ENCODE results near the gene TDG. TPM values are rescaled to one million over a fixed set of nuclear protein-coding genes. Genes with fewer than 3 reads are reported as not detected.

The TDG gene
- total RNA-seq, 1 experiment from 2014 or later = 33.0 TPM

- CTCF ChIA-PET = interaction anchor here (1.3 kb wide), 1 partner anchor 343 kb away, joined by 5 read pairs; no protein-coding TSS in a partner anchor
- TF ChIP-seq GABPB1 (CRISPR knock-in tag; IDR thresholded peaks at IDR 0.05) (no peak), CBFB (CRISPR knock-in tag; IDR thresholded peaks at IDR 0.05; ENCODE audit: low read depth) (no peak), ZNF416 (CRISPR knock-in tag; IDR thresholded peaks at IDR 0.05) (no peak), NR1H2 (CRISPR knock-in tag; IDR thresholded peaks at IDR 0.05) (no peak), HMGA2 (CRISPR knock-in tag; IDR thresholded peaks at IDR 0.05) (no peak), ZNF532 (CRISPR knock-in tag; IDR thresholded peaks at IDR 0.05; ENCODE audit: borderline replicate concordance) (no peak), MYBL2 (CRISPR knock-in tag; IDR thresholded peaks at IDR 0.05) (no peak), FOXK1 (CRISPR knock-in tag; IDR thresholded peaks at IDR 0.05) (no peak), OVOL2 (CRISPR knock-in tag; IDR thresholded peaks at IDR 0.05; ENCODE audit: borderline replicate concordance) (no peak)
- TF ChIP-seq, protein P1, sequence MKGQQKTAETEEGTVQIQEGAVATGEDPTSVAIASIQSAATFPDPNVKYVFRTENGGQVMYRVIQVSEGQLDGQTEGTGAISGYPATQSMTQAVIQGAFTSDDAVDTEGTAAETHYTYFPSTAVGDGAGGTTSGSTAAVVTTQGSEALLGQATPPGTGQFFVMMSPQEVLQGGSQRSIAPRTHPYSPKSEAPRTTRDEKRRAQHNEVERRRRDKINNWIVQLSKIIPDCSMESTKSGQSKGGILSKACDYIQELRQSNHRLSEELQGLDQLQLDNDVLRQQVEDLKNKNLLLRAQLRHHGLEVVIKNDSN (CRISPR knock-in tag; IDR thresholded peaks at IDR 0.05) = no peak
- TF ChIP-seq, protein P2, sequence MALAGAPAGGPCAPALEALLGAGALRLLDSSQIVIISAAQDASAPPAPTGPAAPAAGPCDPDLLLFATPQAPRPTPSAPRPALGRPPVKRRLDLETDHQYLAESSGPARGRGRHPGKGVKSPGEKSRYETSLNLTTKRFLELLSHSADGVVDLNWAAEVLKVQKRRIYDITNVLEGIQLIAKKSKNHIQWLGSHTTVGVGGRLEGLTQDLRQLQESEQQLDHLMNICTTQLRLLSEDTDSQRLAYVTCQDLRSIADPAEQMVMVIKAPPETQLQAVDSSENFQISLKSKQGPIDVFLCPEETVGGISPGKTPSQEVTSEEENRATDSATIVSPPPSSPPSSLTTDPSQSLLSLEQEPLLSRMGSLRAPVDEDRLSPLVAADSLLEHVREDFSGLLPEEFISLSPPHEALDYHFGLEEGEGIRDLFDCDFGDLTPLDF (CRISPR knock-in tag; IDR thresholded peaks at IDR 0.05) = no peak
Measured at GRCh38 chr12:103917873-103918272, 47.8 kb upstream of the TDG start.

DNA sequence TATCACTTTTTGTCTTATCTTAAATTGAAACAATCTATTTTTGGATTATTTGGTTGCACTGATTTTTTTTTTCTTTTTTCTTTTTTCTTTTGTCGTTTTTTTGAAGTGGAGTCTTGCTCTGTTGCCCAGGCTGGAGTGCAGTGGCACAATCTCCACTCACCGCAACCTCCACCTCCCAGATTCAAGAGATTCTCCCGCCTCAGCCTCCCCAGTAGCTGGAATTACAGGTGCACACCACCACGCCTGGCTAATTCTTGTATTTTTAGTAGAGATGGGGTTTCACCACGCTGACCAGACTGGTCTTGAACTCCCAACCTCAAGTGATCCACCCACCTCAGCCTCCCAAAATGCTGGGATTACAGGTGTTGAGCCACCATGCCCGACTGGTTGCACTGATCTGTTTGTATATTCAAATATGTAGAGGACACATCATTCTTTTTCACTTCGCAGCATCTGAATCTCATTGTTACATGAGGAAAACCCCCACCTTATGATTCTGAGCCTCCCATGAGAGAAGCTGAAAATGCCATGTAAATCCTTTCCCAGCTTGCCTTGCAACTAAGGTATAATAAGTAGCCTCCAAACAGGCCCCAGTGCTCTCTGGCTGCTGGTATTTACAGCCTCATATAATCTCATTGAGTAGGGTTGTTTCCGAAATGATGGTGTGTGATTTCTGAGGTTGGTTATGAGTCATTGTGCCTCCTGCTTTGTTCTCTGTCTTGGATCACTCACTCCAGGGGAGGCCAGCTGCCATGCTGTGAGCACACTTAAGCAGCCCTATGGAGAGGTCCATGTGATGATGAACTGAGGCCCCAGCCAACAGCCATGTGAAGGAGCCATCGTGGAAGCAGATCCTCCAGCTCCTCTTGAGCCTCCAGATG is 40.7 kb upstream of the TDG start:
- CTCF ChIA-PET = no interaction called here
- Mint-ChIP-seq H3K4me1 (peaks cover 7% of the 10 kb centered on the region), H3K27me3 (ENCODE audit: low read depth) (no peaks in the 10 kb centered on the region), H3K36me3 (no peaks in the 10 kb centered on the region), H3K27ac (no peak overlapping the region), H3K4me3 (no peak overlapping the region), H3K9me3 (no peaks in the 10 kb centered on the region)
- DNase-seq (ENCODE audit: low spot score) (no peak), ATAC-seq (no peak)
- POLR2A ChIA-PET = no interaction called here
- no peak for TF ChIP-seq GTF2I (CRISPR knock-in tag; conservative IDR thresholded peaks at IDR 0.05)
- TF ChIP-seq SP1 (CRISPR knock-in tag; conservative IDR thresholded peaks at IDR 0.05) = no peak
- TF ChIP-seq PRRX2 (CRISPR knock-in tag; IDR thresholded peaks at IDR 0.05) = no peak
- TF ChIP-seq RORB (CRISPR knock-in tag; IDR thresholded peaks at IDR 0.05) = no peak
- TF ChIP-seq, protein P3, sequence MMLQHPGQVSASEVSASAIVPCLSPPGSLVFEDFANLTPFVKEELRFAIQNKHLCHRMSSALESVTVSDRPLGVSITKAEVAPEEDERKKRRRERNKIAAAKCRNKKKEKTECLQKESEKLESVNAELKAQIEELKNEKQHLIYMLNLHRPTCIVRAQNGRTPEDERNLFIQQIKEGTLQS (CRISPR knock-in tag; conservative IDR thresholded peaks at IDR 0.05) = no peak
- TF ChIP-seq ZNF317 (CRISPR knock-in tag; IDR thresholded peaks at IDR 0.05; ENCODE audit: borderline replicate concordance, low read depth) = no peak
- TF ChIP-seq, protein P4, sequence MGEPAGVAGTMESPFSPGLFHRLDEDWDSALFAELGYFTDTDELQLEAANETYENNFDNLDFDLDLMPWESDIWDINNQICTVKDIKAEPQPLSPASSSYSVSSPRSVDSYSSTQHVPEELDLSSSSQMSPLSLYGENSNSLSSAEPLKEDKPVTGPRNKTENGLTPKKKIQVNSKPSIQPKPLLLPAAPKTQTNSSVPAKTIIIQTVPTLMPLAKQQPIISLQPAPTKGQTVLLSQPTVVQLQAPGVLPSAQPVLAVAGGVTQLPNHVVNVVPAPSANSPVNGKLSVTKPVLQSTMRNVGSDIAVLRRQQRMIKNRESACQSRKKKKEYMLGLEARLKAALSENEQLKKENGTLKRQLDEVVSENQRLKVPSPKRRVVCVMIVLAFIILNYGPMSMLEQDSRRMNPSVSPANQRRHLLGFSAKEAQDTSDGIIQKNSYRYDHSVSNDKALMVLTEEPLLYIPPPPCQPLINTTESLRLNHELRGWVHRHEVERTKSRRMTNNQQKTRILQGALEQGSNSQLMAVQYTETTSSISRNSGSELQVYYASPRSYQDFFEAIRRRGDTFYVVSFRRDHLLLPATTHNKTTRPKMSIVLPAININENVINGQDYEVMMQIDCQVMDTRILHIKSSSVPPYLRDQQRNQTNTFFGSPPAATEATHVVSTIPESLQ (CRISPR knock-in tag; IDR thresholded peaks at IDR 0.05) = no peak
- TF ChIP-seq, protein P5, sequence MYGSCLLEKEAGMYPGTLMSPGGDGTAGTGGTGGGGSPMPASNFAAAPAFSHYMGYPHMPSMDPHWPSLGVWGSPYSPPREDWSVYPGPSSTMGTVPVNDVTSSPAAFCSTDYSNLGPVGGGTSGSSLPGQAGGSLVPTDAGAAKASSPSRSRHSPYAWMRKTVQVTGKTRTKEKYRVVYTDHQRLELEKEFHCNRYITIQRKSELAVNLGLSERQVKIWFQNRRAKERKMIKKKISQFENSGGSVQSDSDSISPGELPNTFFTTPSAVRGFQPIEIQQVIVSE (CRISPR knock-in tag; IDR thresholded peaks at IDR 0.05; ENCODE audit: borderline replicate concordance) = no peak
- TF ChIP-seq SMAD4 (CRISPR knock-in tag; IDR thresholded peaks at IDR 0.05) = no peak
- TF ChIP-seq SOX15 (CRISPR knock-in tag; IDR thresholded peaks at IDR 0.05) = no peak
- no peak for TF ChIP-seq AR (CRISPR knock-in tag; IDR thresholded peaks at IDR 0.05)
- TF ChIP-seq HMGA2 (CRISPR knock-in tag; IDR thresholded peaks at IDR 0.05) = no peak

More at GRCh38 chr12:103917873-103918272, 47.8 kb upstream of the TDG start:
- H3K4me3 Mint-ChIP-seq = no peak overlapping the region
- no peaks in the 10 kb centered on the region for H3K36me3 Mint-ChIP-seq
- H3K9me3 Mint-ChIP-seq = 0 out of 2 replicates have a peak, but pooled peaks cover 4% of the 10 kb centered on the region
- DNase-seq (ENCODE audit: low spot score) (no peak), ATAC-seq (no peak)
- H3K4me1 Mint-ChIP-seq = no peaks in the 10 kb centered on the region
- H3K27me3 Mint-ChIP-seq (ENCODE audit: low read depth) = no peaks in the 10 kb centered on the region; the same call in 1 of the 2 replicates
- POLR2A ChIA-PET = interaction anchor here (1.0 kb wide), 1 partner anchor 12 kb away, joined by 4 read pairs; the partner anchor contains the start of gene HSP90B1
- no peak overlapping the region for H3K27ac Mint-ChIP-seq
